OCI-LY3 (cell line): ENCODE results near the gene RALA.

Source experiments
- H2AFZ ChIP-seq: fragments of 200-600, 300-600 bp; shearing (Covaris generic); 2 replicates; pipeline ENCODE4 v1.6.0; 2014; ENCODE audit warnings: antibody characterized with exemption, low read depth, low read length
- H3K27ac ChIP-seq: fragments of 200-600, 300-600 bp; sonication (generic); 2 replicates; pipeline ENCODE4 v1.5.1; 2014; ENCODE audit warnings: mild to moderate bottlenecking, low read length, moderate library complexity, mixed read lengths
- H3K27me3 ChIP-seq: fragments of 200-600, 300-600 bp; sonication (generic); 2 replicates; pipeline ENCODE4 v1.6.1; 2014; ENCODE audit warnings: low read depth, low read length, mixed read lengths
- H3K36me3 ChIP-seq: fragments of 200-600, 300-600 bp; sonication (generic); replicated peaks from 2 replicates; pipeline ENCODE3; 2014; ENCODE audit warnings: low read depth, low read length, mixed read lengths
- H3K4me1 ChIP-seq: fragments of 300-600, 200-600 bp; sonication (generic); 2 replicates; pipeline ENCODE4 v1.6.1; 2014; ENCODE audit warnings: low read length, mixed read lengths
- H3K4me2 ChIP-seq: fragments of 200-600, 300-600 bp; sonication (generic); 2 replicates; pipeline ENCODE4 v1.6.1; 2014; ENCODE audit warnings: low read length, mixed read lengths
- H3K4me3 ChIP-seq: fragments of 300-600, 200-600 bp; sonication (generic); 2 replicates; pipeline ENCODE4 v1.5.1; 2014; ENCODE audit warnings: antibody characterized with exemption, mild to moderate bottlenecking, low read length, moderate library complexity
- H3K79me2 ChIP-seq: fragments of 300-600, 200-600 bp; shearing (Covaris generic); 2 replicates; pipeline ENCODE4 v1.6.1; 2014; ENCODE audit warnings: mild to moderate bottlenecking, low read length, mixed read lengths
- H3K9ac ChIP-seq: fragments of 300-600, 200-600 bp; shearing (Covaris generic); 2 replicates; pipeline ENCODE4 v1.6.0; 2014; ENCODE audit warnings: mild to moderate bottlenecking, low read length, moderate library complexity
- H3K9me3 ChIP-seq: fragments of 200-600, 300-600 bp; shearing (Covaris generic); 2 replicates; pipeline ENCODE4 v1.6.1; 2014; ENCODE audit warnings: low read length, mixed read lengths; ENCODE audit not compliant: insufficient read depth
- H4K20me1 ChIP-seq: fragments of 200-600, 300-600 bp; sonication (generic); 2 replicates; pipeline ENCODE4 v1.6.1; 2016; ENCODE audit warnings: low read length, mixed read lengths; ENCODE audit not compliant: insufficient read depth
- EZH2phosphoT487 ChIP-seq: fragments of 200-600 bp; shearing (Covaris generic); IDR thresholded peaks from 2 replicates; pipeline ENCODE4 v1.6.1; 2018; ENCODE audit warnings: antibody characterized with exemption, mixed run types, low read depth
- TF ChIP-seq, protein P1 (sequence below): fragments of 200-600, 300-600 bp; sonication (generic); IDR thresholded peaks from 2 replicates; pipeline ENCODE4 v1.5.1; 2014; ENCODE audit warnings: antibody characterized with exemption, low read length, low read depth

RALA gene

DNA sequence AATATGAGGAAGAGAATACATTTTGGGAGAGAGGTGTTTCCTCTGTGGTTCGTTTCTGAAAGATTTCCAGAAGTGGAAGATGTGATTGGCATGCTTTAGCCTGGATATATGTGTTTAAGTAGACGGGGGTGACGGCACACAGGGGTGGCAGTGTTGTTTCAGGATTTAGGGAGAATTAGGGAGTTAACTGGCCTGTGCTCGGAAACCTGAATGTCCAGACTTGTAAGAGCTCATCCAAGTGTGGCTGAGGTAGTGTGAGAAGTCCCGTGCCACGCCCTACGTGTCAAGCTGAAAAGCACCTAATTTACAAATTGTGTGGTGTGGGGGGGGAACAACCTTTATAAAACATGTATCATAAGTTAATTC lies 1.1 kb downstream of the RALA start:
- no peak overlapping the region for H2AFZ ChIP-seq
- TF ChIP-seq, protein P1, sequence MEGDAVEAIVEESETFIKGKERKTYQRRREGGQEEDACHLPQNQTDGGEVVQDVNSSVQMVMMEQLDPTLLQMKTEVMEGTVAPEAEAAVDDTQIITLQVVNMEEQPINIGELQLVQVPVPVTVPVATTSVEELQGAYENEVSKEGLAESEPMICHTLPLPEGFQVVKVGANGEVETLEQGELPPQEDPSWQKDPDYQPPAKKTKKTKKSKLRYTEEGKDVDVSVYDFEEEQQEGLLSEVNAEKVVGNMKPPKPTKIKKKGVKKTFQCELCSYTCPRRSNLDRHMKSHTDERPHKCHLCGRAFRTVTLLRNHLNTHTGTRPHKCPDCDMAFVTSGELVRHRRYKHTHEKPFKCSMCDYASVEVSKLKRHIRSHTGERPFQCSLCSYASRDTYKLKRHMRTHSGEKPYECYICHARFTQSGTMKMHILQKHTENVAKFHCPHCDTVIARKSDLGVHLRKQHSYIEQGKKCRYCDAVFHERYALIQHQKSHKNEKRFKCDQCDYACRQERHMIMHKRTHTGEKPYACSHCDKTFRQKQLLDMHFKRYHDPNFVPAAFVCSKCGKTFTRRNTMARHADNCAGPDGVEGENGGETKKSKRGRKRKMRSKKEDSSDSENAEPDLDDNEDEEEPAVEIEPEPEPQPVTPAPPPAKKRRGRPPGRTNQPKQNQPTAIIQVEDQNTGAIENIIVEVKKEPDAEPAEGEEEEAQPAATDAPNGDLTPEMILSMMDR = no peak
- no peak for TF ChIP-seq EZH2phosphoT487
- peak overlapping the region; percentile 89 for H3K27ac ChIP-seq

DNA sequence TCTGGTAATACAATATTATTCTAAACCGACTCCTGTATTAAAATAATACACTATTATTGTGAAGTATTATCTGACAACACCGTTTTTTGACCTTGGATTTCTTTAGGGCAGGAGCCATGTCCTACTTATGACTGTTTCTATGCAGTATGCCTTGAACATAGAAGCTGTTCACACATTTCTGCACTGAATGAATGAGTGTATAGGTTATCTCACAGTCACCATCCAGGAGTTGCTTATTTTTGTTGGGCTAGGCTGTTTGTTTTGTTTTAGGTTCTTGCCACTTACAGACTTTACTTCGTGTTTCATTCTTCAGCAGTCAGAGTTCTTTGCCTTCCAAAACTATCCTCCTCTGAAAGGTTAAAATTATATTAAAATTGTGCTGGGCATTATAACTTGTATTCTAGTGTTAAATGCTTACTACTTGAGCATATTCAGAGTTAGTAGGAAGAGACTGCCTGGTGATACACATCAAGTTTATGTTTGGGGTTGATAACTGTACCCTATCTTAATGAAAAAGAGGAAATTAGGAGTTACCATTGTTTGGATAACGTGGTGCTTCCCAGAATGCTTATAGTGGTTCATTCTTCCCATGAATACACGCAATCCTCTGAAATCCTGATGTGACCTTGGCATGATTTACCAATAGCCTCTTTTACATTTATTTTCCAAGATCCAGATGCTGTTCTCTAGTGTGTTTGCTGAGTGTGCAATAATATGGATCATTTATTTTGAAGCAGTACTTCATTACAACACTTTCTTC lies 1.7 kb downstream of the RALA start:
- peaks cover 5% of the 10 kb centered on the region for H3K36me3 ChIP-seq
- no peaks in the 10 kb centered on the region for H3K9me3 ChIP-seq
- peak overlapping the region; percentile 97 for H3K9ac ChIP-seq
- TF ChIP-seq, protein P1 = no peak
- no peak for TF ChIP-seq EZH2phosphoT487
- H4K20me1 ChIP-seq = peaks cover 44% of the 10 kb centered on the region
- peaks cover 83% of the 10 kb centered on the region for H3K79me2 ChIP-seq
- H3K27me3 ChIP-seq = no peaks in the 10 kb centered on the region
- peak overlapping the region; percentile 95 for H3K4me2 ChIP-seq
- peaks cover 33% of the 10 kb centered on the region for H3K4me1 ChIP-seq
- H3K4me3 ChIP-seq = peak overlapping the region; percentile 94
- H2AFZ ChIP-seq = no peak overlapping the region
- H3K27ac ChIP-seq = no peak overlapping the region

More for the DNA sequence above, 1.1 kb downstream of the RALA start:
- Histone ChIP-seq H3K4me1 (peaks cover 40% of the 10 kb centered on the region), H3K27me3 (no peaks in the 10 kb centered on the region), H3K79me2 (peaks cover 79% of the 10 kb centered on the region), H3K4me2 (peak overlapping the region; percentile 95), H4K20me1 (peaks cover 44% of the 10 kb centered on the region), H3K4me3 (peak overlapping the region; percentile 94), H3K36me3 (peaks cover 5% of the 10 kb centered on the region), H3K9me3 (no peaks in the 10 kb centered on the region), H3K9ac (peak overlapping the region; percentile 97)

DNA sequence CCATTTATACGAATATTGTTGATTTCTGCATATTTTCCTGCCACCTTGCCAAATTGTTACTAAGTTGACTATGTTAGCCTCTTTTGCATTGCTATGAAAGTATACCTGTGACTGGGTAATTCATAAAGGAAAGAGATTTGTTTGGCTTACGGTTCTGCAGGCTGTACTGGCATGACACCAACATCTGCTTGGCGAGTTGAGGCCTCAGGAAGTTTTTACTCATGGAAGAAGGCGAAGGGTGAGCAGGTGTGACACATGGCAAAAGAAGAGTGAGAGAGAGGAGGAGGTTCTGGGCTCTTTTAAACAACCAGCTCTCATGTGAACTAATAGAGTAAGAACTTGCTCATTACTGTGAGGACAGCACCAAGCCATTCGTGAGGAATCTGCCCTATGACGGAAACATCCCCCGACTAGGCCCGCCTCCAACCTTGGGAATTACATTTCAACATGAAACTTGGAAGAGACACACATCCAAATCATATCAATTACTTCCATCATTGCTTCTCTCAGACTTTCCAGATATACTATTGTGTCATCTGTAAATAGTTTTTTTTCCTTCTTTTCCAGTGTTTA lies 8.4 kb downstream of the RALA start:
- no peak overlapping the region for H3K4me2 ChIP-seq
- H3K79me2 ChIP-seq = peaks cover 96% of the 10 kb centered on the region
- TF ChIP-seq EZH2phosphoT487 = no peak
- TF ChIP-seq, protein P1 = no peak
- H3K9me3 ChIP-seq = no peaks in the 10 kb centered on the region
- H3K36me3 ChIP-seq = peaks cover 34% of the 10 kb centered on the region
- H3K27ac ChIP-seq = no peak overlapping the region
- no peak overlapping the region for H3K9ac ChIP-seq
- H3K4me3 ChIP-seq = no peak overlapping the region
- no peak overlapping the region for H2AFZ ChIP-seq
- H4K20me1 ChIP-seq = peaks cover 80% of the 10 kb centered on the region
- no peaks in the 10 kb centered on the region for H3K27me3 ChIP-seq
- H3K4me1 ChIP-seq = peaks cover 9% of the 10 kb centered on the region; the same call in 1 of the 2 replicates

GRCh38 chr7:39633563-39634477 lies 10.4 kb downstream of the RALA start:
- no peak for TF ChIP-seq EZH2phosphoT487
- TF ChIP-seq, protein P1 = no peak
- H2AFZ ChIP-seq = no peak overlapping the region
- H3K27me3 ChIP-seq = no peaks in the 10 kb centered on the region
- no peaks in the 10 kb centered on the region for H3K9me3 ChIP-seq
- no peak overlapping the region for H3K4me3 ChIP-seq
- peaks cover 49% of the 10 kb centered on the region for H3K36me3 ChIP-seq
- no peak overlapping the region for H3K4me2 ChIP-seq
- no peak overlapping the region for H3K9ac ChIP-seq
- peaks cover 81% of the 10 kb centered on the region for H4K20me1 ChIP-seq
- no peak overlapping the region for H3K27ac ChIP-seq
- peaks cover 96% of the 10 kb centered on the region for H3K79me2 ChIP-seq
- H3K4me1 ChIP-seq = peaks cover 15% of the 10 kb centered on the region; the same call in 1 of the 2 replicates
